MCF 10A (cell line): ENCODE measurements around the gene P3H1. TPM values are rescaled to one million over a fixed set of nuclear protein-coding genes. Genes with fewer than 3 reads are reported as not detected.

Experiments used
- BruUV-seq: library from RNA; stranded (reverse); fragments of 400-500 nt; replicated peaks from 2 replicates; lab custom pipeline; 2021; lab: Mats Ljungman, UMichigan
- CTCF ChIA-PET: fragments of 300-600 bp; sonication (Branson Sonifier 250); formaldehyde crosslinking; extraction: SDS; loops from one replicate; lab custom pipeline; 2021; ENCODE audit warnings: antibody characterized with exemption, inconsistent platforms; lab: Yijun Ruan, JAX
- POLR2A ChIA-PET: fragments of 300-600, 350-650 bp; sonication (Branson Sonifier 250); formaldehyde crosslinking; extraction: SDS; loops from one replicate; lab custom pipeline; 2020; ENCODE audit warnings: antibody characterized with exemption, inconsistent platforms; lab: Yijun Ruan, JAX
- DNase-seq: peaks from one replicate; pipeline ENCODE4 v3.0.0-alpha.2; 2018; ENCODE audit not compliant: unreplicated experiment
- H3K27ac Mint-ChIP-seq: one replicate; pipeline ENCODE4 v1.8.0; 2022; ENCODE audit warnings: mild to moderate bottlenecking, low read depth, mixed read lengths; ENCODE audit not compliant: unreplicated experiment
- H3K27me3 Mint-ChIP-seq: one replicate; pipeline ENCODE4 v1.8.0; 2022; ENCODE audit warnings: mixed read lengths; ENCODE audit not compliant: insufficient read depth, unreplicated experiment
- H3K36me3 Mint-ChIP-seq: one replicate; pipeline ENCODE4 v1.8.0; 2022; ENCODE audit warnings: mild to moderate bottlenecking, moderate library complexity, mixed read lengths; ENCODE audit not compliant: insufficient read depth, unreplicated experiment
- H3K4me1 Mint-ChIP-seq: one replicate; pipeline ENCODE4 v1.8.0; 2022; ENCODE audit warnings: mixed read lengths; ENCODE audit not compliant: insufficient read depth, unreplicated experiment
- H3K4me3 Mint-ChIP-seq: one replicate; pipeline ENCODE4 v1.8.0; 2022; ENCODE audit warnings: mild to moderate bottlenecking, moderate library complexity, mixed read lengths; ENCODE audit not compliant: unreplicated experiment
- H3K9me3 Mint-ChIP-seq: one replicate; pipeline ENCODE4 v1.8.0; 2022; ENCODE audit warnings: mixed read lengths; ENCODE audit not compliant: unreplicated experiment
- intact Hi-C: fragments of 100-400 bp; cut with micrococcal nuclease; formaldehyde crosslinking; loops from 2 replicates; pipeline ENCODE4 v1.14.1; 2022
- total RNA-seq: library from RNA; stranded (reverse); gene quantifications from 2 replicates; pipeline ENCODE4 v1.2.3, GENCODE V29; 2022
- TF ChIP-seq, protein P1 (sequence below): fragments of 200-600 bp; IDR thresholded peaks from one replicate; pipeline ENCODE4 v1.8.0; 2022; ENCODE audit warnings: antibody characterized with exemption, mild to moderate bottlenecking; ENCODE audit not compliant: unreplicated experiment

P3H1 gene
- total RNA-seq, 1 experiment from 2014 or later = 36.1 TPM

- POLR2A ChIA-PET = no interaction called here
- TF ChIP-seq, protein P1, sequence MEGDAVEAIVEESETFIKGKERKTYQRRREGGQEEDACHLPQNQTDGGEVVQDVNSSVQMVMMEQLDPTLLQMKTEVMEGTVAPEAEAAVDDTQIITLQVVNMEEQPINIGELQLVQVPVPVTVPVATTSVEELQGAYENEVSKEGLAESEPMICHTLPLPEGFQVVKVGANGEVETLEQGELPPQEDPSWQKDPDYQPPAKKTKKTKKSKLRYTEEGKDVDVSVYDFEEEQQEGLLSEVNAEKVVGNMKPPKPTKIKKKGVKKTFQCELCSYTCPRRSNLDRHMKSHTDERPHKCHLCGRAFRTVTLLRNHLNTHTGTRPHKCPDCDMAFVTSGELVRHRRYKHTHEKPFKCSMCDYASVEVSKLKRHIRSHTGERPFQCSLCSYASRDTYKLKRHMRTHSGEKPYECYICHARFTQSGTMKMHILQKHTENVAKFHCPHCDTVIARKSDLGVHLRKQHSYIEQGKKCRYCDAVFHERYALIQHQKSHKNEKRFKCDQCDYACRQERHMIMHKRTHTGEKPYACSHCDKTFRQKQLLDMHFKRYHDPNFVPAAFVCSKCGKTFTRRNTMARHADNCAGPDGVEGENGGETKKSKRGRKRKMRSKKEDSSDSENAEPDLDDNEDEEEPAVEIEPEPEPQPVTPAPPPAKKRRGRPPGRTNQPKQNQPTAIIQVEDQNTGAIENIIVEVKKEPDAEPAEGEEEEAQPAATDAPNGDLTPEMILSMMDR = no peak
- CTCF ChIA-PET = interaction anchor here (1.5 kb wide), 1 partner anchor 13 kb away, joined by 7 read pairs; no protein-coding TSS in a partner anchor
- BruUV-seq = no TSS peak
- Mint-ChIP-seq H3K9me3 (no peaks in the 10 kb centered on the region), H3K27me3 (no peaks in the 10 kb centered on the region), H3K27ac (no peak overlapping the region), H3K36me3 (peaks cover 56% of the 10 kb centered on the region), H3K4me1 (peaks cover 15% of the 10 kb centered on the region), H3K4me3 (no peak overlapping the region)
- intact Hi-C loops = loop anchor here (10.0 kb wide), 1 partner anchor 405 kb away; no protein-coding TSS in a partner anchor
- no peak for DNase-seq
Observed at GRCh38 chr1:42750041-42750440, 16.8 kb downstream of the P3H1 start.

DNA sequence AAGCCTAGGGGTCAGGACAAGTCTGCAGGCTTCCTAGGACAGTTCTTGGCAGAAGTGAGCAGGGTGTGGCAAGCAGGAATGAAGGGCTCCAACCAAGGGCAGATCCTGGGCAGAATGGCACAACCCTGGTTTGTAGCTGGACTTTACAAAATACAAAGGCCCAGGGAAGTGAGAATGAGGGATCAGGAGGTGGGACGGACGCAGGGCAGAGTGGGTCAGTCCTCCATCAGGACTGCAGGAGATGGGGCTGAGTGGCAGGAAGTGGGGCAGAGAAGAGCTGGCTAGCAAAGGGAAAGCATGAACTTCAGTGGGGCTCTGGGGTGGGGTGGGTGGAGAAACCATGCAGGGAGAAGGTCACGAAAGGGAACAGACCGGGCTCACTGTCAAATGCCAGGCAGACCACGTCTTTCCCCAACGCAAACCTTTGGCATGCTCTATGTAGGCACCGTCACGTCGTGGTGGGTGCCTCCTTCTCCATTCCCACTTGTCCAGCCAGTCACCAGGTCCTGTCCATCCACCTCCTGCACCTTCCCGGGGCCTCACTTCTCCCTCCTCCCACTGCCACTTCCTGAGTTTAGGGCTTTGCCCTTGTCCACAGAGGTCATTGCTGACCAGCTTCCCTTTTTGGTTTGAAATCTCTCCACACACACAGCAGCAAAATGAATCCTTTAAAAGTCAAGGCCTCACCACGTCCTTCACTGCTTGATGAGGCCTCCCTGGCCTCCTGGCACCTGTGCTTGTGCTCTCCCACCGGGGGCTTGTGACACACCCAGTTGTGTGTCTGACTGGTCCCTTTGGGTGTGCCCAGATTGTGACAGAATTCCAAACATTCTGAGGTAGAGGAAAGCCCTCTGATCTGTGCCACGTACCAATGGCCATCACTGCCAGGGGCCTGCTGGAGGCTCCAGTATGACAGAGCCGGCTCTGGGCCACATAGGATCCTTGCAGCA, 18.1 kb downstream of the P3H1 start:
- no peaks in the 10 kb centered on the region for H3K9me3 Mint-ChIP-seq
- BruUV-seq = no TSS peak
- TF ChIP-seq, protein P1 = no peak
- H3K4me1 Mint-ChIP-seq = peaks cover 17% of the 10 kb centered on the region
- CTCF ChIA-PET = interaction anchor here (0.6 to 2.4 kb wide), 6 partner anchors 8 to 1175 kb away, joined by 3 to 13 read pairs (median 4); partner anchors contain the start of genes C1orf50 and P3H1
- peaks cover 44% of the 10 kb centered on the region for H3K36me3 Mint-ChIP-seq
- DNase-seq = no peak
- H3K4me3 Mint-ChIP-seq = no peak overlapping the region
- POLR2A ChIA-PET = interaction anchor here (0.6 to 1.1 kb wide), 2 partner anchors 67 to 69 kb away, joined by 3 to 5 read pairs; partner anchors contain the start of gene YBX1
- no peaks in the 10 kb centered on the region for H3K27me3 Mint-ChIP-seq
- intact Hi-C loops = no loop called here
- no peak overlapping the region for H3K27ac Mint-ChIP-seq

DNA sequence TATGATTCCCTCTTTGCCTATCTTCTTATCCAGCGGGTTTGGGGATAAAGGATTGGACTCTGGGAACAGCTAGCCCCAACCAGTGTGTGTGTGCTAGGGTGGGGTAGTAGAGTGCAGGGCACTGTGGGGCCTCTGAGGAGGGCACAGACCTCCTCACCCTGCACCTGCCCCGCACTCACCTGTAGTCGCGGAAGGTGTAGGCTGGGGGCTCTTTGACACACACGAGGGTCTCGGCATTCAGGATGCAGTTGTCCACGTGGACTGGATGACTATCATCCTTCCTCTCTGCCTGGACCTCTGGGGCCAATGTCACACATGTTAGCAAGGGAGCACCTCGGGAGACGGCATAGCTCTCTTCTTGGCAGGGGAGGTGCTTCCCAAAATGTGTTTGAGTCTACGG, 18.8 kb downstream of the P3H1 start:
- H3K36me3 Mint-ChIP-seq = peaks cover 37% of the 10 kb centered on the region
- H3K4me1 Mint-ChIP-seq = peaks cover 17% of the 10 kb centered on the region
- TF ChIP-seq, protein P1 = no peak
- ChIA-PET CTCF (interaction anchor here (0.5 to 2.4 kb wide), 4 partner anchors 9 to 207 kb away, joined by 3 to 13 read pairs (median 4); partner anchors contain the start of genes C1orf50 and P3H1), POLR2A (no interaction called here)
- H3K9me3 Mint-ChIP-seq = no peaks in the 10 kb centered on the region
- no peak overlapping the region for H3K4me3 Mint-ChIP-seq
- H3K27me3 Mint-ChIP-seq = no peaks in the 10 kb centered on the region
- no peak overlapping the region for H3K27ac Mint-ChIP-seq
- intact Hi-C loops = no loop called here
- DNase-seq = no peak
- no TSS peak for BruUV-seq

DNA sequence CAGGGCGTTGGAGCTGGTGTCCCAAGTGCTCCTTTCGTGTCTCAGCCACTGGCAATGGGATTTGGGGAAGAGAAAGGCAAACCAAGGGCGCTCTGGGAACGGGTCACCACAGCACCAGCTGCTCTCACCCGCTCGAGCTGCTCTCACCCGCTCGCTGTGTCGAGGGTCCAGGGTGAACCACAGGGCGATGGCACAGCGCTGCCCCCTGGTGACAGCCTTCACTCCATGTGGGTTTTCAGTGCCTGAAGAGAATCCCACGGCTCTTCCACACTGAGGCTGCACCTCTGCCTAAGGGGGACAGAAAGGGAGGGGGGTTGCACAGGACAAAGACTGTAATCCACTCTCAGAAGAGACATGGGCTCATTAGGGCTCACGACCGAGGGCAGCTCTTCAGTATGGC, 19.7 kb downstream of the P3H1 start:
- Mint-ChIP-seq H3K27me3 (no peaks in the 10 kb centered on the region), H3K9me3 (no peaks in the 10 kb centered on the region), H3K27ac (no peak overlapping the region), H3K4me1 (peaks cover 18% of the 10 kb centered on the region), H3K4me3 (no peak overlapping the region), H3K36me3 (peaks cover 37% of the 10 kb centered on the region)
- intact Hi-C loops = no loop called here
- TF ChIP-seq, protein P1 = peak; percentile 58
- POLR2A ChIA-PET = no interaction called here
- peak; percentile 35 for DNase-seq
- CTCF ChIA-PET = interaction anchor here (0.6 to 2.4 kb wide), 8 partner anchors 10 to 205 kb away, joined by 3 to 13 read pairs (median 4); partner anchors contain the start of genes C1orf50 and P3H1
- BruUV-seq = no TSS peak
